CD4-positive, alpha-beta T cell (primary cell): ENCODE data around the gene KCNK15. TPM values are rescaled to one million over a fixed set of nuclear protein-coding genes. Genes with fewer than 3 reads are reported as not detected.

Source experiments
- ATAC-seq: fragments of 200-7000 bp; cut with Tn5 transposase; one replicate; pipeline ENCODE4 v1.10.0; 2022; ENCODE audit warnings: mild to moderate bottlenecking; ENCODE audit not compliant: poor library complexity
- CTCF ChIA-PET: fragments of 350-600 bp; sonication (Branson Sonifier 250); formaldehyde crosslinking; loops from one replicate; lab custom pipeline; 2021; ENCODE audit warnings: antibody characterized with exemption, inconsistent platforms; lab: Charles Lee
- POLR2A ChIA-PET: fragments of 350-600 bp; sonication (Branson Sonifier 250); formaldehyde crosslinking; loops from one replicate; lab custom pipeline; 2021; ENCODE audit warnings: antibody characterized with exemption, inconsistent platforms; lab: Charles Lee
- DNase-seq, 14 experiments: peaks; one replicate each; pipeline ENCODE4 v3.0.0-alpha.2; 2013 to 2020; ENCODE audit warnings: mixed read lengths in 2 of 14
- H3K27ac ChIP-seq, 2 donors: one replicate each; pipeline versions ENCODE4 v1.5.1 to v1.7.0; 2013; ENCODE audit warnings: low read length in 2 of 2, low read depth in 1 of 2, mild to moderate bottlenecking in 1 of 2
- H3K27me3 ChIP-seq, 2 experiments: 1 replicate in 1 of 2; 2 replicates in 1 of 2; pipeline versions ENCODE4 v1.6.1 to v1.7.0; 2013; ENCODE audit warnings: low read length in 2 of 2, control low read depth in 1 of 2, mild to moderate bottlenecking in 1 of 2, moderate library complexity in 1 of 2; ENCODE audit not compliant: insufficient read depth in 2 of 2, control insufficient read depth in 1 of 2
- H3K36me3 ChIP-seq: one replicate; pipeline ENCODE4 v1.6.1; 2013; ENCODE audit warnings: low read length, control low read depth; ENCODE audit not compliant: insufficient read depth
- H3K4me1 ChIP-seq: one replicate; pipeline ENCODE4 v1.6.1; 2013; ENCODE audit warnings: low read length, control low read depth; ENCODE audit not compliant: insufficient read depth
- H3K4me3 ChIP-seq: one replicate; pipeline ENCODE4 v1.5.1; 2013; ENCODE audit warnings: mild to moderate bottlenecking, low read length, moderate library complexity
- H3K9me3 ChIP-seq, 2 experiments: 1 replicate in 1 of 2; 2 replicates in 1 of 2; pipeline versions ENCODE4 v1.6.1 to v1.7.0; 2013; ENCODE audit warnings: low read length in 2 of 2, mild to moderate bottlenecking in 2 of 2, control low read depth in 1 of 2, moderate library complexity in 1 of 2; ENCODE audit not compliant: control insufficient read depth in 1 of 2, insufficient read depth in 1 of 2
- H3K27ac Mint-ChIP-seq: one replicate; pipeline ENCODE4 v1.8.0; 2020; ENCODE audit warnings: mixed read lengths
- H3K27me3 Mint-ChIP-seq: one replicate; pipeline ENCODE4 v1.8.0; 2021; ENCODE audit warnings: mixed read lengths
- H3K36me3 Mint-ChIP-seq: one replicate; pipeline ENCODE4 v1.8.0; 2021; ENCODE audit warnings: low read depth, mixed read lengths
- H3K4me1 Mint-ChIP-seq: one replicate; pipeline ENCODE4 v1.8.0; 2021; ENCODE audit warnings: low read depth, mixed read lengths
- H3K4me3 Mint-ChIP-seq: one replicate; pipeline ENCODE4 v1.8.0; 2020; ENCODE audit warnings: mild to moderate bottlenecking, mixed read lengths
- H3K9me3 Mint-ChIP-seq: one replicate; pipeline ENCODE4 v1.8.0; 2020; ENCODE audit warnings: mixed read lengths
- CTCF ChIP-seq: fragments of 200-600 bp; IDR thresholded peaks from one replicate; pipeline ENCODE4 v1.8.0; 2022; ENCODE audit warnings: antibody characterized with exemption, mild to moderate bottlenecking
- intact Hi-C, 2 experiments: fragments of 100-400 bp; cut with DNase I in 1 of 2; cut with micrococcal nuclease in 1 of 2; formaldehyde crosslinking; loops; one replicate each; pipeline versions ENCODE4 v1.15.1 to v1.9.0; 2023 to 2025; cut with DNase I, micrococcal nuclease
- total RNA-seq, 174 experiments: library from RNA in 2 of 174; stranded (reverse) in 2 of 174; gene quantifications; one replicate each; pipeline ENCODE4 v1.2.3 and lab custom pipeline; 2021 to 2026

The KCNK15 gene
- total RNA-seq, 2 experiments from 2014 or later, result not detected

DNA sequence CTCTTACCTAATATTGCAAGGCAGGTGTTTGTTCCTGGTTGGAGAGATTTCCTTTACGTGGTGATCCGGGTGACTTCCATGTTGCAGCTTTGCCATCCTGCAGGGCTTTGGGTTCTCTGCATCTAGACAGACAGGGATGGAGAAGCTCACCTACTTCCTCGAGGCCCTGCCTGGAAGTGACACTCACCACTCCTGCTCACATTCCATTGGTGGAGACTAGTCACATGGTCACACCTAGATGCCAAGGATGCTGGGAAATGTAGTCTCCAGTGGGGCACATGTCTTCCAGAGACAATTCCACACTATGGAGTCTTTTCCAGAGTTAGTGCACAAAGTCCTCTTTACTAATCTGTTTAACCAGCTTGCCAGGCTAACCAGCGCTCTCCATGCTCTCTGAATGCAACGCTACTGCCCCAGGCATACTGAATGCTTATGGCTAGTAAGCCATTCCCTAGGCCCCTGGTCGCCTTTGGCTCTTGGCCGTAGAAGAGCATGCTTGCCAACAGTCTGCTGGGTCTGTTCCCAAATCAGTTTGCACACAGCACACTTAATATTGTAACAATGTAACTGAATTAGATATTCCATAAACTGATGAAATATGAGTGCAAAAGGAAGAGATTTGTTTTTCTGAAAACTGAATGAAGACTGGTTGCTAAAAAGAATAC, 6.7 kb upstream of the KCNK15 start:
- H3K27me3 Mint-ChIP-seq, result peaks cover 5% of the 10 kb centered on the region
- no peaks in the 10 kb centered on the region for H3K9me3 Mint-ChIP-seq
- H3K4me3 ChIP-seq, result no peak overlapping the region
- no peaks in the 10 kb centered on the region for H3K9me3 ChIP-seq
- CTCF ChIA-PET, result interaction anchor here (1.5 kb wide), 1 partner anchor 9 kb away, joined by 7 read pairs; no protein-coding TSS in a partner anchor
- no peaks in the 10 kb centered on the region for H3K36me3 Mint-ChIP-seq
- H3K36me3 ChIP-seq, result no peaks in the 10 kb centered on the region
- POLR2A ChIA-PET, result no interaction called here
- ATAC-seq (peak; percentile 64), DNase-seq (peak in 9 of 14 experiments; percentile 5 to 79 (median 34))
- intact Hi-C loops, result loop anchor here (5.0 to 10.0 kb wide), 3 partner anchors 264 to 1152 kb away; partner anchors contain the start of genes FITM2 (in 1 of the 2) and TTPAL (in 1 of the 2)
- peaks cover 16% of the 10 kb centered on the region for H3K4me1 Mint-ChIP-seq
- peaks cover 9% of the 10 kb centered on the region for H3K4me1 ChIP-seq
- H3K27ac Mint-ChIP-seq, result no peak overlapping the region
- H3K27ac ChIP-seq, result no peak overlapping the region
- no peak for TF ChIP-seq CTCF
- peak overlapping the region; percentile 34 for H3K4me3 Mint-ChIP-seq
- H3K27me3 ChIP-seq, result no peaks in the 10 kb centered on the region

DNA sequence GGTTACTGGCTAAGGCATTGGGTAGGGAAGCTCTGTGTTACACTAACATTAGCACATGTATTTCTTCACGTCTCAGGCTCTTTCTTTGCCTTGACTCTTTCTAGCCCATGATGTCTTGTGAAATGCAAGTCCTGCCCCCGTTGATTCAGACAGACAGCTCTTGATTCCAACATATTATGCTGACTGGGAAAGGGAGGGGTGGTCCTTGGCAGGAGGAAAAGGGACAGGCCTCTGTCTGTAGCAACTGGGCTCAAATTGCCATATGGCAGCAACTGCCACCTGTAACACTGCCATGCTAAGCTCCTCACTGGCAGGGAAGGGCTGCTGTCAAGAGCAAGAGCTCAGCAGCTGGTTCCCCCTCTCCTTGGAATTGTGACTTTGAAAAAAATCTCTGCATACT, 5.7 kb upstream of the KCNK15 start:
- H3K27me3 ChIP-seq, result peaks cover 0 to 3% of the 10 kb centered on the region in 2 experiments
- intact Hi-C loops, result loop anchor here (5.0 to 10.0 kb wide), 3 partner anchors 265 to 1153 kb away; partner anchors contain the start of genes FITM2 (in 1 of the 2) and TTPAL (in 1 of the 2)
- no peaks in the 10 kb centered on the region for H3K9me3 ChIP-seq
- no peaks in the 10 kb centered on the region for H3K36me3 Mint-ChIP-seq
- no peak overlapping the region for H3K4me3 ChIP-seq
- POLR2A ChIA-PET, result no interaction called here
- H3K27ac ChIP-seq, result no peak overlapping the region
- no peak for TF ChIP-seq CTCF
- H3K4me1 Mint-ChIP-seq, result peaks cover 20% of the 10 kb centered on the region
- CTCF ChIA-PET, result no interaction called here
- no peaks in the 10 kb centered on the region for H3K36me3 ChIP-seq
- peaks cover 9% of the 10 kb centered on the region for H3K27me3 Mint-ChIP-seq
- ATAC-seq (no peak), DNase-seq (no peak)
- no peak overlapping the region for H3K27ac Mint-ChIP-seq
- H3K4me3 Mint-ChIP-seq, result no peak overlapping the region
- H3K9me3 Mint-ChIP-seq, result no peaks in the 10 kb centered on the region
- H3K4me1 ChIP-seq, result peaks cover 9% of the 10 kb centered on the region

DNA sequence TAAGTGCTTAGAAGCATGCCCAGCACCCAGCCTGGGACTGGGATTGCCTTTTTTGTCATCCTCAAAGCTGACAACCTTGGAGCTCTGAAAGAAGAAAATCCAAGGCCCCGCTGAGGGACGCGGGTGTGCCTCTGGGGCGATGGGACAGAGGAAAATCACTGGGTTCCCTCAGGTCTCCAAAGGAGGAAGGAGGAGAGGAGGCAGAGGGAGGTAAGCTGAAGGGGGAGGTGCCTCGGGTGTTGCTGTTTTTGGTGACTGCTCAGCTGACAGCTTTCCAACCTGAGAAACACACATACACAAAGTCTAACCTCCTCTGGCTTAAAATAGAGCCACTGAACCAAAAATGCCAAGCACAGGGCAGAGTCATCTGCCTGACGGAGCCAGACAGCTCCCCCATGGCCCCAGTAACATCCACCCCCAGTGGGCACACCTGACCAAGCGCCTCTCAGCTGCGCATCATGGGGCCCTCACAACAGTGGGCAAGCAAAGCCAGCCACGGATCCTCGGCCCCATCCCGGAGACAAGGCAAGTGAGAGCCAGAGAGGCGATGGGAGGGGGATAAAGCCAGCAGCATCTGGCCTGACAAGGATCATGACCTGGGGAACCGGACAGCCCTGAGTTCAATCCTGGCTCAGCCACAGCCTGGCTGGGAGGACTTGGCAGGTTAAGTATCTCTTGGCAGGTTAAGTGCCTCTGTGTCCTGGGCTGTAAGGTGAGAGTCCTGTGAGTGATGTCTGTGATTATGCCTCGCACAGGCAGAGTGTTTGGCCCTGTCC, 3.2 kb upstream of the KCNK15 start:
- no peak for TF ChIP-seq CTCF
- no peak overlapping the region for H3K27ac Mint-ChIP-seq

More for the DNA sequence above, 3.2 kb upstream of the KCNK15 start:
- peaks cover 10% of the 10 kb centered on the region for H3K4me1 ChIP-seq
- POLR2A ChIA-PET, result interaction anchor here (0.6 kb wide), 1 partner anchor 1848 kb away, joined by 4 read pairs; no protein-coding TSS in a partner anchor
- Mint-ChIP-seq H3K9me3 (no peaks in the 10 kb centered on the region), H3K4me3 (no peak overlapping the region), H3K27me3 (peaks cover 27% of the 10 kb centered on the region), H3K36me3 (no peaks in the 10 kb centered on the region), H3K4me1 (peaks cover 25% of the 10 kb centered on the region)
- CTCF ChIA-PET, result no interaction called here
- no peak overlapping the region for H3K27ac ChIP-seq
- DNase-seq (no peak), ATAC-seq (no peak)
- H3K9me3 ChIP-seq, result peaks cover 0 to 4% of the 10 kb centered on the region in 2 experiments
- H3K4me3 ChIP-seq, result no peak overlapping the region
- H3K27me3 ChIP-seq, result peaks cover 12 to 16% of the 10 kb centered on the region in 2 experiments
- H3K36me3 ChIP-seq, result no peaks in the 10 kb centered on the region
- intact Hi-C loops, result no loop called here
